Measurements from ENCODE around the gene TREH.

The TREH gene

DNA sequence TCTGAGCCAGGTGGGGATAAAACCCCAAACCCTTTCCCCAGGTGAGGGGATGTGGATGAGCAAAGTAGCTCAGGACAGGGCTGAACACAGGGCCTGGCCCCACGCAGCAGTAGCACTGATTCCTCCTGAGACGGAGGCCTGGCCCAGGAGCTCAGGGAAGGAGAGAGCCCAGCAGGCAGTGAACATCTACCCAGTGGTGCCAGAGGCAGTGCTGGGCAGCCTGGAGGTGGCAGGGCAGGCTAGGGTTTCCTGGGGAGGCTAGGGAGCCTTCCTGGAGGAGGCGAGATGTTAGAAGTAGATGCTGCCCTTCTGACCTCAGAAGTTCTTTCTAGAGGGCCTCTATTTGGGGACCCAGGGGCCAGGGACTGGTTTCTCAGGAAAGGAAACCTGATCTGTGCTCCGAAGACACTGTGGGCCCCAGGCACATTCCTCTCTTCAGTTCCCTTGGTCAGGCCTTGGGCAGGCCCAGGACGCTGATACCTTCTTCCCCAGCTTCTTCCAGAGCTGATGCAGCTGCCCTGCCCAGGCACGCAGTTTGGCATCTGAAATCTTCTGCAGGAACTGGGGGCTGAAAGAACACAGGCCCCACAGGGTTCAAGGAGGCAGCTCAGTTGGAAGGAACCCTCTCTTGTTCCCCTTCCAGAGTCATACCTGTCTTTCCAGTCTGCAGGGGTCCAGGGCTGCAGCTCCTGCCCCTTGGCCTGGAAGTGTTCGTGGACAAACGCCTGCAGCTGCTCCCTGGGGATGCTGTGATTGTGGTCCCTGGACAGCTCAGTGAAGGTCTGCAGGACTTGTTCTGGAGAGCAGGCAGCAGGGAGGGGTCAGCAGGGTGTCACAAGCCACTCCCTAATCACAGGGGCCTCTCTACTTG is 16.8 kb downstream of the TREH start:
- no peak for DNase-seq

- DNase-seq: no peak
These were observed 17.8 kb downstream of the TREH start for GRCh38 chr11:118661425-118662301.

DNA sequence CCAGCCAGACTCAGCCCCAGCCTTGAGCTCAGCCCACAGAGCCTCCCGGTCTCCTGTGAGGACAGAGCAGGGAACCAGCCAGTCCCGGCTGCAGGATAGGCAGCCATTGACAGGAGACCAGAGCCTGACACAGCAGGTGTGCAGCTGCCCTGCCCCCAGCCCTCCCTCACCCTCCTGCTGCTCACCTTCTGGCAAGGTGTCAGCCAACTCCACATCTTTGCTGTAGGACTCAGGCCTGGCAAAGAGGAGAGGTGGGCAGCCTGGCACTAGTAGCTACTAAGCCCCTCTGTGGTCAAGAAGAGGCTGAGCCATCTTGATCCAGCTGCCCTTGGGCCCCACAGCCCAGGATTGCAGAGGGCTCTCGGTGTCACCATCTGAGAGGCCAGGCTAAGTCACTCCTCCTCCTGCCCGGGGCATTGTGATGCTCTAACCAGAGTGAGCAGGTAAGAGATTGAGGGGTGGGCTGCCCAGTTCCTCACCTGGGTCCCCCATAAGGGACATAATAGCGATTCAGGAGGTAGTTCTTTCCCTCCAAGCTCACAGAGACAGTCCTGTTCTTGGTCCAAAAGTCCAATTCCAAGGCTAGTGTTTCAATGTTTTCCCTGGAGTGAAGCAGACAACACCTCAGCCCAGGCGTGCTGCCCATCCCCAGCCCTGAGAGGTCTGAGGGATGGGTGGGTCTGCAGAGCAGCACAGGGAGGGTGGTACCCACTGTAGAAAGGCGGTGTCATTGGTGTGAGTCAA is 18.6 kb downstream of the TREH start:
- no peak for DNase-seq

DNA sequence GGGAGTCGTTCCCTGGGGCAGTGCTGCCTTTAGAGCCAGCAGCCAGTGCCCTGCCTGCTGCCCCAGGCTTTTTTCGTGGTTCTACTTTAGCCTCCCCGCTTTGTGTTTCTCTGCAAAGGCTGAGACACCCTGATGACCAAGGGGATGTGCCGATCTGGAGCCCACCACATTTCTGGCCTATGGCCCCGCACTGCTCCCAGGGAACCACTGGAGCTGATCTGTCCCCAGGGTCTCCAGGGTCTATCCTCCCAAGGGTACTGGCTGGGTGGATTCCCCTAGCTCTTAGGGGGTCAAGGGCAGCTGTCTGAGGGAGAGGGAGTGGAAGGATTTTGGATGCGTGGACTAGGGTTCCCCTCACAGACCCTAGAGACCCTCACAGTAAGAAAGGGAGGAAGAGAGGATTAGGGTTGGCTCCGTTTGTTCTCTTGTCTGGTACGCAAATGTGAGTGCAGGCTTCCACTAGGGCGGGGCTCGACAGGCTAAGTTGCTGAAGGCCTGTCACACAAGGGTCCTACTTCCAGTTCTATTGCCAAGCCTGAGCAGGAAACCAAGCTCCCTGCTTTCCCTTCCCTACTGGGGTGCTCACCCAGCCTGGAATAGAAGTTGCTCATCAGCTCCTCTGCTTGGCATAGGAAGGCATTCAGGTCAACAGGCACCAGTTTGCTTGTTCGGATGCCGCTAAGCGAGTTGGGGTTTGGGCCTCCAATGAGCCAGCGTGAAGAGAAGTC is 19.3 kb downstream of the TREH start:
- no peak for DNase-seq

DNA sequence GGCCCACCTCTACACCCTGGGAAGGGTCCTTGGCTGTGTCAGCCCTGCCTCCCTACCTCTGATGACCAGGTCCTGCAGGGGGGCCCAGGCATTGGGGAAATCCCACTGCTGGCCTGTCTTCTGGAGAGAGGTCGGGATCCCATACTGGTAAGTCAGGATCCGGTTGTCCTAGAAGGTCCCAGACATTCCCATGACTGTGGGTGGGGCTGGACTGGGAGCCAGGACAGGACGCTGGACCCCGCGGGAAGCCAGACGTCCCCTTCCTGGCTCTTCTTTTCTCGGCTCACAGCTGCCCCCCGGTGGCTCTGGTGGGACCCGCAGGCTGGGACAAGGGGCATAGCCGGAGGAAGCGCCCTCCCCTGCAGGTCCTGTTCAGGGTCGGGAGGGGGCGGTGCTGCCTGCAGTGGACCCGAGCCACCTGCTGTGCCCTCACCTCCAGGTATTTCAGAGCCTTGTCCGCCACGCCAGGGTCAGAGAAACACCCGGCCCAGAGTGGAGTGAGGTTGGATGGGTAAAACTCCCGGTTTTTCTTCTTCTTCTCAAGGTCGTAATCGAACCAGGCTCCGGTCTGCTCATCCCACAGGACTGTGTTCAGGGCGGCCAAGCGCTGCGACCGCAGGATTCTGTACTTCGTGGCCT is 20.0 kb downstream of the TREH start:
- DNase-seq: peak; percentile 58 to 75

GRCh38 chr11:118658429-118659313 is 20.8 kb downstream of the TREH start:
- no peak for DNase-seq

DNA sequence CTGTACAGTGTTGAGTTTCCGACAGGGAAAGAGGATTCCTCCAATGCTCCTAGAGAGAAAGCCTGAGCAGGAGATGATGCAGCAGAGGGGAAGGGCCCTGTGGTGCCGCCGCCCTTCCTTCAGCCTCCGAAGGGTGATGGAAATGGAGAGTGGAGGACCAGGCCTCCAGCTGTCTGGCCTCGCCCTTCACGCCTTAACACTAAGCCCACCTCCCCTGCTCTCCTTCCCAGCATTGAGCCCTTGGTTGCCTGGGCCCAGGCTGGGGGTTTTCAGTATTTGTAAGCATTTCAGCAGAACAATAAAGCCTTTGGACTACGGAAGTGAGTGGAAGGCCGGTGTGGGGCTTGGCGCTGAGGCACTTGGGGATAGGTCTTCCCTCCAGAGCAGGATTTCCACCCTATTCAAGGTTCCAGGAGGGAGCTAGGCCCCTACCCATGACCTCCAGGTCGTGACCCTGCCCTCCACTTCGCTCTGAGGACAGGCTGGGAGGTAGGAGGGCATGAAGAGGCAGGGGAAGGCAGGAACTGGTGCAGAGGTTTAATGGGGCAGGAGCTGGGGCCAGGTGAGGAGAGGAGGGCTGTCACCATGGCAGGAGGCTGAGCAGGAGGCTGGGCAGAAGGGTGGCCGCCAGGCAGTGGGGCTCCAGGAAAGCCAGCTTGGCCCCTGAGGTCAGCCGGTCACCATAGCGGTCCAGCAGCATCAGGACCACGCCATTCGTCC is 21.6 kb downstream of the TREH start:
- DNase-seq: no peak

GRCh38 chr11:118657238-118657637 is 22.2 kb downstream of the TREH start:
- DNase-seq: no peak

DNA sequence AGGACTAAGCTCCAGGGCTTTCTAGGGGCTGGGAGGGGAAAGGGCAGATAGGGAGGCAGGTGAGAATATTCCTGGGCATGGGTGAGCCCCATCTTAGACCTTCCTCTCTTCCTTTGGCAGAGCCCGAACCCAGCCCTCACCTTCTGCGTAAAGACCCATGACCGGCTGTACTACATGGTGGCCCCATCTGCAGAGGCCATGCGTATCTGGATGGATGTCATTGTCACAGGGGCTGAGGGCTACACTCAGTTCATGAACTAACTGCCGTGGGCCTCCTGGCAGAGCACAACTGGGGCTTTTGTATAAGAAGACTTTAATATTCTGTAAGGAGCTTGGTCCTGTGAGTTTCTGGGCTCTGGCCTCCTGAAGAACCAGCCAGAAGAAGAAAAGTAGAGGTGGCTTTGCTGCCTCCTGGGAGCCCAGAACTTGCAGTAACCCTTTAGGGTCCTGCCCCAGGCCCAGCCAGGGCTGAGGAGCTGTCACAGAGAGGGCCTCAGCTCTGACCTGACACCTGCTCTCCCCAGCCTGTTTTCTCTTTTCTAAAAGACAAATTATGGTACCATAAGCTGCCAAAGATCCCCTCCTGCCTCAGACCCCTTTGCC is 22.8 kb downstream of the TREH start:
- no peak for DNase-seq

DNA sequence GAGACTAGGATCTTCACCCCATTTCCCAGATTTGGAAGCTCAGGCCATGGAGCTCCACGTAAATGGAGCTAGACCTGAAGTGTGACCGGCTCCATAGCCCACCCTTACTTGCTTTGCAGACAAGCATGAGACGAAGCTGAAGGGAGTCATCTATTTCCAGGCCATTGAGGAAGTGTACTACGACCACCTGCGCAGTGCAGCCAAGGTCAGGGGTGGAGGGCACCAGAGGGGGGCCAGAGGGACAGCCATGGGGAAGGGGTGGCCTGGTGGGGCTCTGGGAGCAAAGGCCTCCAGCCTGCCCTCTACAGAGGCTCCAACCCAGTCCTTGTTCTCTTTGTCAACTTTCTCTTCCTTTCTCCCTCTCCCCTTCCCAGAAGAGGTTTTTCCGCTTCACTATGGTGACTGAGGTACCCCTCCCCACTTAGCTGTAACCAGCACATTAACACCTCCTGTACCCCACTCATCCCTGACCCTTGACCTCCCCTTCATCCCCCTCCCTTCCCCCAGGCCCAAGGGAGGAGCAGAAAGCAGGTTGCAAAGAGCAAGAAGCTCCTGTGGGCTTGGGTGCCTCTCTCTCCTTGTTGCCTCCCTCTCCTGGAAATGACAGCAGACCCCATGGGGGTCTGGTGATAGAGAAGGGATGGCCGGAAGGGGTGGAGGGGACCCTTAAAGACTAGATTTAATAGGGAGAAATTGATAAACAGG is 23.8 kb downstream of the TREH start:
- no peak for DNase-seq

DNA sequence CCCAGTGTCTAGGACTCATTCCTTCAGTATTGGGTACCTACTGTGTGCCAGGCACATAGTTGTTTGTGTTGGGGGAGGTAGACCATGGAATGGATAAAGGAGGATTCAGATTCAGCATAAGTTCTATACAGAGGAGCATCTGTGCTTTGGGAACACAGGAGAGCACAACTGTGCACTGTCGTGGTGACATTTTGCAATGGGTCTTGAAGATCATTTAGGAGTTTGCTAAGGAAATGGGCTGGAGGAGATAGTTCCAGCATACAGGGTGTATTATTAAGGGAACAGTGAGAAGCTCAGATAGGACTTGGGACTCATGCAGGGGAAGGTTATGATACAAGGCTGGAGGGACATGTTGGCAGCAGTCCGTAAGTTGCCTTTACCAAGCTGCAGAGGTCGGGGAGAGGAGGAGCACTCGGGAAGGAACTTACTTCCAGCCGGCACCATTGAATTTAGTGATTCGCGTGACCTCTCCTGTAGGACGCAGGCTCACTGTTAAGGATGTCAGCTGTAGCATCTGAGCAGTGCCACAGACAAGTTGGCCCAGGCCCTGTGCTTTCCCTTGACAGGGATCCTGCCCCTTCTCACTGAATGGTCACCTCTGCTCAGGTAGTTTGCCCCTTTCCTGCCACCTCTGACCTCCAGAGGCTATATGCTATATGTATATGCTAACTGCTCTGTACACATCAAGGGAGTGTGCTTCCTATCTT is 25.6 kb downstream of the TREH start:
- no peak for DNase-seq

DNA sequence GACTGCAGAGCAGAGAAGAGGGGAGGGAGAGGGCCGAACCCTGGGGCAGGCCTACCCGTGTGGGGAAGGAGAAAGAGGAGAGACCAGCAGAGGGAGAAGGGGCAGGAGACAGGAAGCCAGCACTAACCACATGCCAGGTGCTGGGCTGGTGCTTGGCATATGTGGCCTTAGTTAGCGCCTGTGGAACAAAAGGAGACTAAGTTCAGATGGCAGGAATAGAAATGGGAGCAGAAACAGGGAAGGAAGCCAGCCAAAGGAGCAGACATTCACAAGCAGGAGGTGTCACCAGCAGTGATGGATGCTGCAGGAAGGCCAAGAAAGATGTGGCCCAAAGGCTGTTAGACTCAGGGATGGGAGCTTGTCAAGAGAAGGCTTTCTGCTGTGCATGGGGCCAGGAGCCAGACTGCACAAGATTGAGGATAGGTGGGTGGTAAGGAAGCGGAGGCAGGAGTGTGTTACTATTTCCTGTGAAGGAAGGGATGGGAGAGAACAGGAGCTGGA is 26.7 kb downstream of the TREH start:
- DNase-seq: no peak

DNA sequence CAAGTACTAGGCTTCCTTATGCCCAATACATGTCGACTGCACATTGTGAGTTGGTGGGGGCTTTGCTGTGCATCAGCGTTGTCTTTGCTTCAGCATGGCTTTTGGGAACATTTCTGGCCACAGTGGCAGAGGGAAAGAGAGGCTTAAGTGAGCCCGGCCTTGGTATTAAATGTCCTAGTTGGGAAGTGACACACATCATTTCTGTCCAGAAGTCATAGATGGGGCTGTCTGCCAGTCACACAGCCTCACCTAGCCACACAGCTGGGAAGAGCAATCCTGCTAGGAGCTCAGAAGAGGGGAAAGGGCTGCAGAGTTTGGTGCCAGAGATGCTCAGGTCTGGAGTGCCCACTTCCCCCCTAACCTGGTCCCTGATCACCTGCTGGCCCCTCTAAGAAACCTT is 27.6 kb downstream of the TREH start:
- no peak for DNase-seq

DNA sequence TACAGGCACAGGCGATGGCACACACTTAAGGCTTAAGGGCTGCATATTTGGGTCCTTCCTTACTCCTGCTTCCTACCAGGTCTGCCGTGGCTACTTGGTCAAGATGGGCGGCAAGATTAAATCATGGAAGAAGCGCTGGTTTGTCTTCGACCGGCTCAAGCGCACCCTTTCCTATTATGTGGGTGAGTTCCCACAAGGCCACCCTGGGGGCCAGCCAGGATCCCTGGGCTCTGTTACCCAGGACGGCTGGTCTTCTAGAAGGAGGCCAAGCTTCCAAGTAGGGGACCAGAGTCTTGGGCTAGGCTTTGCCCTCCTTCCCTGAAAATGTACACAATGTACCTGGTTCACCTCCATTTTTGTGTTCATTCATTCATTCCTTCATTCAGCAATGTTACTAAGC is 29.1 kb downstream of the TREH start:
- DNase-seq: no peak

DNA sequence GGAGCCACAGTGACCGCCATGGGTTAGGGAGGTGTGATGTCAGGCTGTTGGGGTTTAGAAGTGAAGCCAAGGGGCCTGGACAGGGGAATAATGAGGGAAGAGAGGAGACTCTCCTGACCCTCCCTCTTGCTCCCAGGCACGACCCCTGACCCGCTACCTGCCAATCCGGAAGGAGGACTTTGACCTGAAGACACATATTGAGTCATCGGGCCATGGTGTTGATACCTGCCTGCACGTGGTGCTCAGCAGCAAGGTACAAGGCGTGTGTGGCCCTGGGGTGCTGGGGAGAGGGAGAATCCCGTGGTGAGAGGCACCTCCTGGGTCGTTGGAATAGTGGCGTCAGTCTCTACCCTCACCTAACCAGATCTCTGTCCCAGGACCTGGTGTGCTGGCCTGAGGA is 29.5 kb downstream of the TREH start:
- no peak for DNase-seq

DNA sequence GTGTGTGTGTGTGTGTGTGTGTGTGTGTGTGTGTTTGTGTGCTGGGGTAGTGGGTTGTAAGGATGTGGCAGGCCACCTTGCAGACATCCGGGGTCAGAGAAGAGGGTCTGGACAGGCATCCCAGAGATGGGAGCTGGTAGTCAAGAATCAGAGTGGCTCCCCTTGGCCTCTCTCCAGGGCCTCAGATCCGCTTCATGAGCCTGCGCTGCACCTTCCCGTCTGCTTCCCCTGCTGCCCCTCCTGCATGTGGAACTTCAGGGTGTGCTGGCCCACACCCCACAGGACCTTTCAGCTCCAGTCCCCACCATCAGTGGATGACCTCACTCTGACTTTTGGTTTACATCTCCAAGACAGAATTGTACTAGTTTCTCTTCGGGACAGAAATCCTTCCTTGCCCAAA is 31.2 kb downstream of the TREH start:
- DNase-seq: no peak

DNA sequence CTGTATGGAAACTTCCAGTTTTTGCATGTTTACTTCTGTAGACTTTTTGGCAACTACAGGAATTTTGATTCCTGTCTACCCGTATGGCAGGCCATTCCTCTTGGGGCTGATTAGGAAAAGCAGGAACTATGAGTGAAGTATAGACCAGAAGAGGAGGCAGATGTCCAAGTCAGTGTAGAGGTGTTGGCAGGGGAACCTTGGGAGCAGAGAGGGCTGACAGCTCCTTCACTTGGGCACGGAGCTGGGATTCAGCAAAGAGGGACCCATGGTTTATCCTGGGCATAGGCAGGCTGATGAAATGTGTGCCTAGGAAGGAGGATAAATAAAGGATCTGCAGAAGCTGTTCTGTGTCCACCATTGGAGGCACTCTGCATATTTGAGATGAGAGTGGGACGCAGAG is 33.1 kb downstream of the TREH start:
- no peak for DNase-seq

DNA sequence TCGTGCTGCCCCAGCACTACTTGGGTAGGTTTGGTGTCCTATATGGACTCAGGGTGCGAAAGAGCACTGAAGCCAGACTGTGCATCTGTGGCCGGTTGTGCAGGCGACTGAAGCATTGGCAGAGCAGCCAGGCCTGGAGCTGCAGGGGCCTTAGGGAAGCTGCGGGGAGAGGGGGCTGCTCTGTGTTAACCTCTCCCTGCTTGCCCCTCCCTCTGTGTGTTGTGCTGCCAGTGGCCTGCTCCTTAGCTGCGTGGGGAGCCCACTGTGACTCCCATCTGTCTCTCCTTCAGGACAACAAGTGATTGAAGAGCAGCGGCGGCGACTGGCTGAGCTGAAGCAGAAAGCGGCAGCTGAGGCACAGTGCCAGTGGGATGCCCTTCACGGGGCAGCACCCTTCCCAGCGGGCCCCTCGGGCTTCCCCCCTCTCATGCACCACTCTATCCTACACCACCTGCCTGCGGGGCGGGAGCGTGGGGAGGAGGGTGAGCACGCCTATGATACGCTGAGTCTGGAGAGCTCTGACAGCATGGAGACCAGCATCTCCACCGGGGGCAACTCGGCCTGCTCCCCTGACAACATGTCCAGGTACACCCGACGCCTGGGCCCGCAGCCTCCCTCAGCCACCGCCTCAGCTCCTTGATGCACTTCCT is 34.3 kb downstream of the TREH start:
- DNase-seq: no peak
